B cell (primary cell): Measurements from ENCODE around the gene DNTTIP2.

Experiments used
- CTCF ChIP-seq: fragments of 200-600 bp; IDR thresholded peaks from one replicate; pipeline ENCODE4 v1.8.0; 2022; ENCODE audit warnings: antibody characterized with exemption, mild to moderate bottlenecking
- EZH2 ChIP-seq: IDR thresholded peaks from 2 replicates; pipeline ENCODE4 v1.6.1; 2012; ENCODE audit warnings: borderline replicate concordance, low read depth, mild to moderate bottlenecking, moderate library complexity, low read length; ENCODE audit not compliant: insufficient read depth, poor library complexity, severe bottlenecking

GRCh38 chr1:93827633-93828366 lies 51.2 kb downstream of the DNTTIP2 start:
- TF ChIP-seq CTCF (no peak), EZH2 (no peak)
